ENCODE measurements around the gene LAMA3.

GRCh38 chr18:23752796-23753195 lies 63.5 kb downstream of the LAMA3 start:
- TF ChIP-seq CTCF (IDR thresholded peaks at IDR 0.05; ENCODE audit: borderline replicate concordance, extremely low read depth, low read length, poor library complexity, severe bottlenecking) = no peak
- TF ChIP-seq EZH2 (IDR thresholded peaks at IDR 0.05; ENCODE audit: borderline replicate concordance, low read depth, low read length, severe bottlenecking) = no peak

Data from DND-41 (cell line).